DMS114 treated with DMSO at 0.1 percent for 48 hours (cell line): ENCODE measurements around the gene SMOC2.

Experiments used
- DNase-seq: peaks from one replicate; lab custom pipeline; 2025; ENCODE audit not compliant: unreplicated experiment; lab: John Stamatoyannopoulos, UW

SMOC2 gene

GRCh38 chr6:168440520-168441433 is at the start of gene SMOC2:
Gene SMOC2, plus strand, starts transcription at chr6:168441184. Its CDS starts 187 bp downstream, at chr6:168441371.
- no peak for DNase-seq

GRCh38 chr6:168393126-168393870 is 47.7 kb upstream of the SMOC2 start:
- no peak for DNase-seq

GRCh38 chr6:168394606-168395005 is 46.4 kb upstream of the SMOC2 start:
- no peak for DNase-seq

- DNase-seq: no peak
Measured at GRCh38 chr6:168395983-168396382, 45.0 kb upstream of the SMOC2 start.

GRCh38 chr6:168396561-168396960 is 44.4 kb upstream of the SMOC2 start:
- no peak for DNase-seq

- no peak for DNase-seq
Measured at GRCh38 chr6:168397012-168397411, 44.0 kb upstream of the SMOC2 start.

- no peak for DNase-seq
Measured at GRCh38 chr6:168400037-168400436, 40.9 kb upstream of the SMOC2 start.

- no peak for DNase-seq
Measured at GRCh38 chr6:168403370-168404005, 37.5 kb upstream of the SMOC2 start.

- DNase-seq: no peak
Measured at GRCh38 chr6:168404560-168404959, 36.4 kb upstream of the SMOC2 start.

- no peak for DNase-seq
Measured at GRCh38 chr6:168407842-168408241, 33.1 kb upstream of the SMOC2 start.

- DNase-seq: no peak
Measured at GRCh38 chr6:168408504-168409136, 32.4 kb upstream of the SMOC2 start.

- no peak for DNase-seq
Measured at GRCh38 chr6:168410035-168410434, 30.9 kb upstream of the SMOC2 start.

- DNase-seq: no peak
Measured at GRCh38 chr6:168410554-168411011, 30.4 kb upstream of the SMOC2 start.

- no peak for DNase-seq
Measured at GRCh38 chr6:168411130-168411529, 29.9 kb upstream of the SMOC2 start.

- DNase-seq: no peak
Measured at GRCh38 chr6:168411793-168412192, 29.2 kb upstream of the SMOC2 start.

- no peak for DNase-seq
Measured at GRCh38 chr6:168412456-168412855, 28.5 kb upstream of the SMOC2 start.

GRCh38 chr6:168413018-168413720 is 27.8 kb upstream of the SMOC2 start:
- no peak for DNase-seq

GRCh38 chr6:168413856-168414255 is 27.1 kb upstream of the SMOC2 start:
- no peak for DNase-seq

GRCh38 chr6:168414336-168415097 is 26.5 kb upstream of the SMOC2 start:
- DNase-seq: no peak
